ENCODE measurements around the gene ELOVL6. TPM values are rescaled to one million over a fixed set of nuclear protein-coding genes. Genes with fewer than 3 reads are reported as not detected.
A peak's percentile ranks its signal among the peaks of the same experiment; 100 is the strongest.

The ELOVL6 gene
- total and polyA plus RNA-seq, 2 of the 4 experiments (the other 2 are of a cell fraction), result 17.9 to 19.0 TPM

DNA sequence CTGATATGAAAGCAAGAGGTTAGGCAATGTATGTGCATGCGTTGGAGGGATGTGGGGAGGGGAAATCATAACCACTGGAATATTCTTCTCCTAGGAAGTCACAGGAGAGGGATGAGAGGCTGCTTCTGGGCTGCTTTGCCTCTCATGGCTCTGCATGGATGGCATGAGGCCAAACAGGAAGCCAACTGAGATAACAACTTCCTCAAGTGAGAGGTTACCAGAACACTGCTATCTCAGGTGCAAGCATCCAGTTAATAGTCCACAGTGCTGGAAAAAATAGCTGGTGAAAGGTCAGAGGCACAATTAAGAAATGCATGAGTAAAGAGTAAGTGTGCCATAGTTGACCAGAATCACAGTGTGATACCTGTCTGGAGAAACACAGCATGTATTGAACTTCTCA, 113.3 kb downstream of the ELOVL6 start:
- peak; percentile 35 for DNase-seq
- no peak for ATAC-seq (ENCODE audit: low read depth)
- no peak overlapping the region for H2AK9ac ChIP-seq (replicated peaks; ENCODE audit: low read depth, low read length, poor library complexity)

More for the DNA sequence above, 113.3 kb downstream of the ELOVL6 start:
- H3K27me3 ChIP-seq (ENCODE audit: control insufficient read depth, insufficient read depth, low read length), result no peaks in the 10 kb centered on the region
- no peak overlapping the region for H4K91ac ChIP-seq (ENCODE audit: insufficient read depth, low read depth, low read length)
- no CpG with 5 or more reads among the region's 1 CpG for whole genome bisulfite sequencing, 2 experiments (ENCODE audit: extremely low coverage in 2 of 2, insufficient read length in 1 of 2)
- no peak overlapping the region for H2BK15ac ChIP-seq (ENCODE audit: low read depth, low read length)
- 0 out of 4 replicates have a peak, but pooled peaks cover 0 to 3% of the 10 kb centered on the region in 2 experiments for H3K79me1 ChIP-seq (ENCODE audit: low read depth in 1 of 2, low read length in 2 of 2)
- intact Hi-C loops (cut with micrococcal nuclease) (no loop called here), in situ Hi-C loops (cut with MboI; ENCODE audit: low sequenced_read_pairs) (no loop called here), dilution Hi-C loops (cut with HindIII; ENCODE audit: low sequenced_read_pairs, unreplicated experiment) (no loop called here)
- H2AFZ ChIP-seq (replicated peaks; ENCODE audit: low read length, poor library complexity), result no peak overlapping the region
- H3K4ac ChIP-seq (ENCODE audit: low read depth, low read length), result no peak overlapping the region
- H3K36me3 ChIP-seq (ENCODE audit: control insufficient read depth, insufficient read depth, low read length), result no peaks in the 10 kb centered on the region
- no peak overlapping the region for H3K23ac ChIP-seq (ENCODE audit: low read depth, low read length)
- no peaks in the 10 kb centered on the region for H3K9me3 ChIP-seq (ENCODE audit: control insufficient read depth, insufficient read depth, low read length)
- no peak overlapping the region for H3K27ac ChIP-seq (ENCODE audit: insufficient read depth, low read length)
- H4K8ac ChIP-seq (ENCODE audit: low read depth in 2 of 2, low read length in 2 of 2), result no peak overlapping the region
- ChIA-PET POLR2A (ENCODE audit: unreplicated experiment) (no interaction called here), CTCF (no interaction called here)
- H3K56ac ChIP-seq (ENCODE audit: extremely low read depth, insufficient read depth, low read length), result no peak overlapping the region
- no peak overlapping the region for H3K9ac ChIP-seq (ENCODE audit: low read depth, low read length)
- H3K9me1 ChIP-seq (ENCODE audit: insufficient read depth, low read length), result peaks cover 3% of the 10 kb centered on the region; the same call in 1 of the 2 replicates
- no peak overlapping the region for H2AK5ac ChIP-seq (ENCODE audit: low read depth, low read length)
- H3K4me2 ChIP-seq (ENCODE audit: low read depth, low read length), result no peak overlapping the region
- TF ChIP-seq MAZ (IDR thresholded peaks at IDR 0.05; ENCODE audit: borderline replicate concordance, low read depth, low read length), result no peak
- no peak for TF ChIP-seq POLR2A (IDR thresholded peaks at IDR 0.05; ENCODE audit: low read depth, low read length)
- TF ChIP-seq NFE2L2 (IDR thresholded peaks at IDR 0.05; ENCODE audit: low read depth, low read length), result no peak
- no peak for TF ChIP-seq RCOR1 (IDR thresholded peaks at IDR 0.05; ENCODE audit: insufficient replicate concordance, low read length)
- no peaks in the 10 kb centered on the region for H4K20me1 ChIP-seq (ENCODE audit: insufficient read depth, low read length)
- H4K5ac ChIP-seq (ENCODE audit: low read depth, low read length), result no peak overlapping the region
- no peak overlapping the region for H3K14ac ChIP-seq (replicated peaks; ENCODE audit: low read depth, low read length)
- no peak overlapping the region for H2BK120ac ChIP-seq (ENCODE audit: low read depth, low read length)
- H3K18ac ChIP-seq (ENCODE audit: low read depth, low read length), result no peak overlapping the region
- H2BK5ac ChIP-seq (ENCODE audit: low read depth, low read length, poor library complexity, severe bottlenecking), result no peak overlapping the region
- no TSS peak for BruUV-seq (replicated peaks)
- H2BK20ac ChIP-seq (ENCODE audit: low read depth, low read length), result no peak overlapping the region
- H3K4me3 ChIP-seq (ENCODE audit: insufficient read depth, low read depth, low read length), result no peak overlapping the region
- no peaks in the 10 kb centered on the region; the same call in 1 of the 2 replicates for H3K4me1 ChIP-seq (ENCODE audit: control insufficient read depth, insufficient read depth, low read length)
